K562 (cell line): Measurements from ENCODE around the gene CORO2A. TPM values are rescaled to one million over a fixed set of nuclear protein-coding genes. Genes with fewer than 3 reads are reported as not detected.
A peak's percentile ranks its signal among the peaks of the same experiment; 100 is the strongest.

ENCODE experiments used
- ATF1 ChIP-seq, 2 experiments: fragments of 450-650 bp in 1 of 2; IDR thresholded peaks; 2 replicates each; pipeline ENCODE4 v1.6.1; 2016; ENCODE audit warnings: missing compliant biosample characterization in 1 of 2, missing genetic modification characterization in 1 of 2
- E2F1 ChIP-seq: sonication (generic); formaldehyde crosslinking; IDR thresholded peaks from 2 replicates; pipeline ENCODE4 v1.8.1; 2023; ENCODE audit warnings: mild to moderate bottlenecking, missing genetic modification reagents, moderate library complexity
- FOXJ3 ChIP-seq: sonication (generic); formaldehyde crosslinking; IDR thresholded peaks from 2 replicates; pipeline ENCODE4 v1.4.0; 2020; ENCODE audit warnings: mild to moderate bottlenecking, missing genetic modification reagents
- HDAC1 ChIP-seq, 2 experiments: fragments of 450-650 bp; IDR thresholded peaks; 2 replicates each; pipeline ENCODE4 v1.6.1; 2016 to 2017; ENCODE audit warnings: inconsistent platforms in 1 of 2, mild to moderate bottlenecking in 1 of 2, moderate library complexity in 1 of 2
- RAD21 ChIP-seq, 2 experiments: fragments of 250-450 bp in 1 of 2; fragments of 450-650 bp in 1 of 2; sonication (Bioruptor Pico) in 1 of 2; formaldehyde crosslinking in 1 of 2; IDR thresholded peaks in 1 of 2; conservative IDR thresholded peaks in 1 of 2; 2 replicates each; pipeline versions ENCODE4 v1.4.0 to v1.8.0; 2020 to 2022; ENCODE audit warnings: mild to moderate bottlenecking in 2 of 2, moderate library complexity in 1 of 2
- RBM25 ChIP-seq: fragments of 200-400 bp; formaldehyde crosslinking; IDR thresholded peaks from 2 replicates; pipeline ENCODE4 v1.6.1; 2018; ENCODE audit warnings: low read length, low read depth, moderate library complexity; ENCODE audit not compliant: severe bottlenecking
- SIX5 ChIP-seq, 2 experiments: IDR thresholded peaks; 2 replicates each; pipeline ENCODE4 v1.6.1; 2011; ENCODE audit warnings: low read length in 2 of 2, borderline replicate concordance in 1 of 2, low read depth in 1 of 2, mild to moderate bottlenecking in 1 of 2, moderate library complexity in 1 of 2; ENCODE audit not compliant: insufficient read depth in 1 of 2
- SMAD4 ChIP-seq: fragments of 250-450 bp; sonication (Bioruptor Pico); conservative IDR thresholded peaks from 2 replicates; pipeline ENCODE4 v1.8.0; 2021; ENCODE audit warnings: inconsistent platforms, mild to moderate bottlenecking, moderate library complexity
- SOX6 ChIP-seq: fragments of 450-650 bp; IDR thresholded peaks from 2 replicates; pipeline ENCODE4 v1.6.1; 2014; ENCODE audit warnings: mild to moderate bottlenecking
- TSHZ1 ChIP-seq: fragments of 250-450 bp; sonication (Bioruptor Pico); IDR thresholded peaks from 2 replicates; pipeline ENCODE4 v1.4.0; 2020; ENCODE audit warnings: mild to moderate bottlenecking, moderate library complexity
- WHSC1 ChIP-seq: IDR thresholded peaks from one replicate; pipeline ENCODE4 v1.6.1; 2012; ENCODE audit warnings: low read length, control low read depth, inconsistent platforms
- XRCC5 ChIP-seq: fragments of 200-400 bp; formaldehyde crosslinking; IDR thresholded peaks from 2 replicates; pipeline ENCODE4 v1.6.1; 2017; ENCODE audit warnings: low read depth, mild to moderate bottlenecking, low read length
- ZNF197 ChIP-seq: fragments of 200-800 bp; sonication (Bioruptor generic); IDR thresholded peaks from 2 replicates; pipeline ENCODE4 v1.6.1; 2016; ENCODE audit warnings: low read depth, missing genetic modification characterization, missing compliant biosample characterization
- ZNF41 ChIP-seq: fragments of 250-450 bp; sonication (Bioruptor Pico); conservative IDR thresholded peaks from 2 replicates; pipeline ENCODE4 v1.4.0; 2020; ENCODE audit warnings: mild to moderate bottlenecking
- polyA plus RNA-seq, 8 experiments: library from polyadenylated mRNA; depleted of rRNA in 4 of 8; stranded (reverse) in 5 of 8; unstranded in 3 of 8; fragments of >200 nt; fragmentation: Nextera tagmentation in 2 of 8; fragmentation: Illumina TruSeq in 1 of 8; extraction: Ambion mirVana in 2 of 8; extraction: Trizol in 1 of 8; gene quantifications; 2 replicates each; pipeline versions ENCODE4 v1.2.1 to v1.2.3, GENCODE V29; 2011 to 2014; ENCODE audit warnings: inconsistent platforms in 1 of 8, missing spikeins in 1 of 8
- total RNA-seq, 7 experiments: library from RNA; depleted of rRNA in 6 of 7; stranded (reverse); fragments of >200 nt in 6 of 7; fragmentation: Illumina TruSeq in 2 of 7; extraction: Trizol in 2 of 7; gene quantifications; 2 replicates each; pipeline versions ENCODE4 v1.2.1 to v1.2.3, GENCODE V29; 2011 to 2021; ENCODE audit warnings: low replicate concordance in 1 of 7
- TF ChIP-seq, protein P1 (sequence below), 2 experiments: fragments of 450-650 bp; IDR thresholded peaks; 2 replicates each; pipeline ENCODE4 v1.6.1; 2018; ENCODE audit warnings: mild to moderate bottlenecking in 2 of 2, low read depth in 1 of 2; ENCODE audit not compliant: partially characterized antibody in 2 of 2
- TF ChIP-seq, protein P2 (sequence below): sonication (generic); formaldehyde crosslinking; IDR thresholded peaks from 2 replicates; pipeline ENCODE4 v1.8.0; 2022; ENCODE audit warnings: mild to moderate bottlenecking, low read depth, missing genetic modification reagents

Gene CORO2A
- total and polyA plus RNA-seq, 9 of the 15 experiments (the other 6 are each of a cell fraction or from before 2014, with no cell fraction given) = 9.5 to 26.6 (median 18.0) TPM

DNA sequence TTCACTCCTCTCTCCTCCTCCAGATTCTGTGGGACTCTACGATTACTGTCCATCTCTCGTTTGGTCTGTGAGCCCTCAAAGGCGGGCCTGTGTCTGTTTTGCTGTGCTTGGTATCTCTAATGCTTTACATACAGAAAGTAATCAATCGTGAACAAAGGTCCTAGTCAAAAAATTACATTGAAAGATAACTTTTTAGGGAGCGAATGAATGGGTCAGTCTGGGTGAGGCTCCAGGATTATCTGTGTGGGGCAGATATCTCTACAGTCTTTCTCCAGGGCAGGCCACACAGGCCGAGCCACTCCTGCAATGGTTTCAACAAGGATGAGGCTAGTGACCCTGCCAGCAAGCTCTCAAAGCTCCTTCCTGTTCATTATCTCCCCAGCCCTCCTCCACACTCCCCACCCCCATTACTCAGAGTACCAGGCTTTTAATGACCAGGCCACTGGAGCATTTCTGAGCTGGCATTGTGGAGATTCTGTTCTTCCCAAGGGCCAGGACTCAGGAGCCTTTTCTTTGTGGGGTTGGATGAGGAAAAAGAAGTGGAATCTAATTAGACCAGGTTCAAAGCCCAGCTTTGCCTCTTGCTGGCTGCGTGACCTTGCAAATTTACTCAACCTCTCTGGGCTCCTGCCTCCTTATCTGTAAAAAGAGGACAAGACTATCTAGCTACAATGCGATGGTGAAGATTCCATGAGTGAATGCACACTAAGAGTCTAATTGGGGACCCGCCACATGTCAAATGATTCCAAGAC lies 10.2 kb downstream of the CORO2A start (continued):
- TF ChIP-seq SOX6 = peak; percentile 74; the same call in 1 of the 2 replicates
- peak; percentile 97 for TF ChIP-seq RBM25
- no peak for TF ChIP-seq E2F1 (CRISPR knock-in tag)
- TF ChIP-seq ZNF197 (CRISPR knock-in tag) = no peak
- 0 out of 4 replicates have a peak, but pooled peaks of 1 of the 2 experiments have one; percentile 12 for TF ChIP-seq RAD21 (CRISPR knock-in tag; conservative IDR thresholded peaks at IDR 0.05 in 1 of 2, IDR thresholded peaks at IDR 0.05 in 1 of 2)
- no peak for TF ChIP-seq FOXJ3
- no peak for TF ChIP-seq ZNF41 (CRISPR knock-in tag)
- TF ChIP-seq ATF1 (CRISPR knock-in tag; IDR thresholded peaks at IDR 0.05) = no peak
- peak; percentile 45; the same call in 1 of the 2 replicates for TF ChIP-seq ATF1 (tag; IDR thresholded peaks at IDR 0.05)
- TF ChIP-seq SIX5 (IDR thresholded peaks at IDR 0.05; ENCODE audit: borderline replicate concordance in 1 of 2, insufficient read depth in 1 of 2, low read depth in 1 of 2, low read length in 2 of 2) = no peak
- TF ChIP-seq, protein P1, sequence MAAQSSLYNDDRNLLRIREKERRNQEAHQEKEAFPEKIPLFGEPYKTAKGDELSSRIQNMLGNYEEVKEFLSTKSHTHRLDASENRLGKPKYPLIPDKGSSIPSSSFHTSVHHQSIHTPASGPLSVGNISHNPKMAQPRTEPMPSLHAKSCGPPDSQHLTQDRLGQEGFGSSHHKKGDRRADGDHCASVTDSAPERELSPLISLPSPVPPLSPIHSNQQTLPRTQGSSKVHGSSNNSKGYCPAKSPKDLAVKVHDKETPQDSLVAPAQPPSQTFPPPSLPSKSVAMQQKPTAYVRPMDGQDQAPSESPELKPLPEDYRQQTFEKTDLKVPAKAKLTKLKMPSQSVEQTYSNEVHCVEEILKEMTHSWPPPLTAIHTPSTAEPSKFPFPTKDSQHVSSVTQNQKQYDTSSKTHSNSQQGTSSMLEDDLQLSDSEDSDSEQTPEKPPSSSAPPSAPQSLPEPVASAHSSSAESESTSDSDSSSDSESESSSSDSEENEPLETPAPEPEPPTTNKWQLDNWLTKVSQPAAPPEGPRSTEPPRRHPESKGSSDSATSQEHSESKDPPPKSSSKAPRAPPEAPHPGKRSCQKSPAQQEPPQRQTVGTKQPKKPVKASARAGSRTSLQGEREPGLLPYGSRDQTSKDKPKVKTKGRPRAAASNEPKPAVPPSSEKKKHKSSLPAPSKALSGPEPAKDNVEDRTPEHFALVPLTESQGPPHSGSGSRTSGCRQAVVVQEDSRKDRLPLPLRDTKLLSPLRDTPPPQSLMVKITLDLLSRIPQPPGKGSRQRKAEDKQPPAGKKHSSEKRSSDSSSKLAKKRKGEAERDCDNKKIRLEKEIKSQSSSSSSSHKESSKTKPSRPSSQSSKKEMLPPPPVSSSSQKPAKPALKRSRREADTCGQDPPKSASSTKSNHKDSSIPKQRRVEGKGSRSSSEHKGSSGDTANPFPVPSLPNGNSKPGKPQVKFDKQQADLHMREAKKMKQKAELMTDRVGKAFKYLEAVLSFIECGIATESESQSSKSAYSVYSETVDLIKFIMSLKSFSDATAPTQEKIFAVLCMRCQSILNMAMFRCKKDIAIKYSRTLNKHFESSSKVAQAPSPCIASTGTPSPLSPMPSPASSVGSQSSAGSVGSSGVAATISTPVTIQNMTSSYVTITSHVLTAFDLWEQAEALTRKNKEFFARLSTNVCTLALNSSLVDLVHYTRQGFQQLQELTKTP (IDR thresholded peaks at IDR 0.05; ENCODE audit: low read depth in 1 of 2, partially characterized antibody in 2 of 2) = peak in 1 of 2 experiments; percentile 69
- peak; percentile 69 to 70; a peak in 3 of 4 replicates for TF ChIP-seq HDAC1 (IDR thresholded peaks at IDR 0.05)
- peak; percentile 50; the same call in 1 of the 2 replicates for TF ChIP-seq XRCC5
- peak; percentile 63 for TF ChIP-seq SMAD4 (CRISPR knock-in tag)
- no peak for TF ChIP-seq TSHZ1 (CRISPR knock-in tag)
- TF ChIP-seq WHSC1 = no peak
- TF ChIP-seq, protein P2, sequence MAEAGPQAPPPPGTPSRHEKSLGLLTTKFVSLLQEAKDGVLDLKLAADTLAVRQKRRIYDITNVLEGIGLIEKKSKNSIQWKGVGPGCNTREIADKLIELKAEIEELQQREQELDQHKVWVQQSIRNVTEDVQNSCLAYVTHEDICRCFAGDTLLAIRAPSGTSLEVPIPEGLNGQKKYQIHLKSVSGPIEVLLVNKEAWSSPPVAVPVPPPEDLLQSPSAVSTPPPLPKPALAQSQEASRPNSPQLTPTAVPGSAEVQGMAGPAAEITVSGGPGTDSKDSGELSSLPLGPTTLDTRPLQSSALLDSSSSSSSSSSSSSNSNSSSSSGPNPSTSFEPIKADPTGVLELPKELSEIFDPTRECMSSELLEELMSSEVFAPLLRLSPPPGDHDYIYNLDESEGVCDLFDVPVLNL (CRISPR knock-in tag) = no peak
